HG03442 (cell line): ENCODE measurements around the gene LARGE2.
"Not testable (repeated sequence)": the region's sequence is repeated elsewhere in the genome, so short reads cannot be mapped to it uniquely, and the experiment has no call there.

Source experiments
- ATAC-seq: cut with Tn5 transposase; IDR thresholded peaks from one replicate; pipeline ENCODE4 v1.9.1; 2021; ENCODE audit warnings: mild to moderate bottlenecking, moderate library complexity; ENCODE audit not compliant: unreplicated experiment

The LARGE2 gene

DNA sequence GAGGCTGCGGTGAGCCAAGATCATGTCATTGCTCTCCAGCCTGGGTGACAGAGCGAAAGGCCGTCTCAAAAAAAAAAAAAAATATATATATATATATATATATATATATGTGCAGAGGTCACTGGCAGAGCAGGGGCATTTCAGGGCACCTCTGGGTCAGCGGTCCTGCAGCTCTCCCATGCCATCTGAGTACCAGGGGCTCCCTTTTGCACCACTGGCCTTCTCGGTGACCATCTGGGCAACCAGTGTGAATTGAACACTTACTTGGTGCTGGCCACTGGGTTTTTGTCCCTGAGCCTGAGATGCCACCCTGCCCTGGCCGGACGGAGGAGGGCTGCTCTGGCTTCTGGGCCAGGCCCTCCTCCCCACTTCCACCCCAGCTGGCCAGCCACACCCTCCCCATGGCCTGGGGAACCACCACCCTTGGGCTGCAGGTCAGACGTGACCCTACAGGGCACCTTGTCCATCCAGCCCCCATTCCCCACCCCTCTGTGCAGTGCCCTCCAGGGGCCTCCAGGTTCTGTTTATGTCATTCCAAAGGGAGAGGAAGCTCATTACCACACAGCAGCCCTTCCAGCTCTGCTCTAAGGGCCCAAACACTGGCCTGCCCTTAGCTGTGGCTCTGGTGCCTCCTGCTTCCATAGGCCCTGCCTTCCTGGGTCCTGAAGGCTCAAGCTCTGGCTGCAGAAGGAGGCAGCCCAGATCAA lies 26.8 kb upstream of the LARGE2 start:
- ATAC-seq = no peak

DNA sequence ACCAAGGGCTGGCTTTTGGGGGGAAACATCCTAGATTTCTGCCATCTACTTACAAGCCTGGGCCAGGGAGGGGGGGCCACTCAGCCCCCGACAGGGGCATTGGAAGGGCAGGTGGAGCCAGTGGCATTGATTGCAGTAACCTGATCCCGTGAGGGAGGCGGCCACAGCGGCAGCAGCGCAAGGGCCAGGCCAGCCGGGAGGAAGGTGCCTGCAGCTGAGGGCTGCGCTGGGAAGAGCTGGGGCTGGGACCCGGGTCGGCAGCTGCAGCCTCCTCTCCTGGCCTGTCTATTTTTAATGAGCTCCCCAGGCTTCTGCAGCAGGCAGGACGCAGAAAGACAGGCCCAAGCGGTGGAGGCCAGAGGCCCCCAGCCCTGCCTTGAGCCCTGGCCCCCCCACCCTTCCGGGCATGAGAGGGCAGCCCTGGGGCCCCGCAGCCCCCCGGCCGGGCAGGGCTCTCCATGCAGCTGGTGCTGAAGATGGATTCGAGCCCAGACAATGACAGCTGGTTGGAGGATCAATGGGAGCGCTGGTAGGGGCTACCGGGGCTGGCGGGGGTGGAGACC lies 26.0 kb upstream of the LARGE2 start:
- ATAC-seq = no peak

DNA sequence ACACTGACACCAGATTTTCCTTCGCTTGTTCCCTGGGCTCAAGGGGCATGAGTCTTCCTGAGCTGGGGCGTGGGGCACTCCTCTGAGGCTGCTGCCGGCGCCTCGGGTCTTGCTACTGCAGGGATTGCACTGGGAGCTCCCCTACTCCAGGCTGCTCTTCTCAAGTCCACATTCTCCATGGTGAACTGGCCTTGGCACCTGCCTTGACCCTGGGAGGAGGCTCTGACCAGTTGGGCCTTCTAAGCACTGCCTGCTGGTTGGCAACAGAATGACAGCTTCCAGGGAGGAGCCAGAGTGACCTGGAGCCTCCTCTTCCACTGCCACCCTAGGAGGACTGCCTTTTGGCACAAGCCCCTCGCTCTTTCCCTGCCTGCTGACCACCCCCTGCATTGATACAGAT lies 24.9 kb upstream of the LARGE2 start:
- ATAC-seq = no peak

DNA sequence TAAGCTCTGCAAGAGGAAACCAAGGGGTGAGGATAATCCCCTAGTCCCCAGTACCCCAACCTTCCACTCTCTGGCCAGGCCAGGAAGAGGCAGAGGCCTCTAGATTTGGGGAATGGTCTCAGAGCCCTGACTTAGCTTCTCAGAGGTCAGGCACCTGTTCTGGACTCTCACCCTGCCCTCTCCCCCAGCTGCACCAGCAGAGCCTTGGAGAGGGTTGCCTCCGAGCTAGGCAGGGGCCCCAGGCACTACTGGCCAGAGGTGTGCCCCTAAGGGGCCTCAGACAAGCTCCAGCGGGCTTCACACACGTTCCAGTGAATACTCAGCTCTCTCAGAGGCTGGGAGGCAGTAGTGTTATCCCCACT lies 23.4 kb upstream of the LARGE2 start:
- ATAC-seq = no peak

DNA sequence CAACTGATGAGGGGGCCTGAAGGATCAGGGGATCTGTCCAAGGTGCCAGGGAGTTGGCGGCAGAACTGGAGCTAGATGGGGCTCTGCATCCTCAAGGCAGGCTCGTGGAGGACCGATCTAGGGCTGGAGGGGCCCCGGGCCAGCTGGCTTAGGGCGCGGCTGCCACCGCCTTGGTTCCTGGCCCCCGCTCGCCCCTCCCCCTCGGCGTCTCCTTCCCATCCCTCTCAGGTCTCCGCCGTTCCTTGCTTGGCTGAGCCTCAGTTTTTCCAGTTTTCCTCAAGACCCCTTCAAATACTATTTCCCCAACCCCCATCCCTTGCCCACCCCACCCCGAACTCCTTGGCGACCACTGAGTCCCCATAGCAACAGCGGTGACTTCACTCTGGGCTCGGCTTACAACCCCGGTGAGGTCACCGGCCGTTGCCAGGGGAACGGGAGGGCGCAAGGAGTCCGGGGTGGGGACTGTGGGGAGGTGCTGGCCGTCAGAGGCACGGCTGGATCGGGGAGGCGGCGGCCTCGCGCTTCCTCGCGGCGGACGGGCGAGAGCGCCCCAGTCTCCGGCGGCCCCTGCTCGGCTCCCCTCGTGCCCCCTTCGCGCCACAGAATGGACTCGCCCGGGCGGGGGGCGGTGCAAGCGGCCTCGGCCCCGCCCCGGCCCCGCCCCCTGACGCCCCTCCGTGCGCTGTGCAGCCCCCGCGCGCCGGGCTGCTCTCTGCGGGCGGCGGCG lies 22.8 kb upstream of the LARGE2 start:
- ATAC-seq = peak; percentile 62

DNA sequence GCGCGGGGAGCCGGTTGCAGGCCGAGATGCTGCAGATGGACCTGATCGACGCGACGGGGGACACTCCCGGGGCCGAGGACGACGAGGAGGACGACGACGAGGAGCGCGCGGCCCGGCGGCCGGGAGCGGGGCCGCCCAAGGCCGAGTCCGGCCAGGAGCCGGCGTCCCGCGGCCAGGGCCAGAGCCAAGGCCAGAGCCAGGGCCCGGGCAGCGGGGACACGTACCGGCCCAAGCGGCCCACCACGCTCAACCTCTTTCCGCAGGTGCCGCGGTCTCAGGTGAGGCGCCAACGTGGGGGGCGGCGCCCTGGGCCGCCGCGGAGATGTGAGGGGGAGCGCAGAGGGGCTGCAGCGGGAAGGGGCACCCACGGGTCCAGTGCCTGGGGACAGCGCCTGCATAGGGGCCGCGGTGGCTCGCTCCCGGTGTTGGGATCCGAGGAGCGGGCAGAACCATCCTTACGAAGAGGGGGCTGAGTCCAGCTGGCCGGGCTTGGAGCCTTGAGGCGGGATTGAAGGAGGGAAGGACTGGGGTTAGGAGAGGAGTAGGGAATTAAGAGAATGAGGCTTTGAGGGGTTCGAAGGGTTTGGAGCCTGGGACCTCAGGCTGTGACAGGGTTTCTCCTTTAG lies 22.2 kb upstream of the LARGE2 start:
- peak; percentile 15 for ATAC-seq

DNA sequence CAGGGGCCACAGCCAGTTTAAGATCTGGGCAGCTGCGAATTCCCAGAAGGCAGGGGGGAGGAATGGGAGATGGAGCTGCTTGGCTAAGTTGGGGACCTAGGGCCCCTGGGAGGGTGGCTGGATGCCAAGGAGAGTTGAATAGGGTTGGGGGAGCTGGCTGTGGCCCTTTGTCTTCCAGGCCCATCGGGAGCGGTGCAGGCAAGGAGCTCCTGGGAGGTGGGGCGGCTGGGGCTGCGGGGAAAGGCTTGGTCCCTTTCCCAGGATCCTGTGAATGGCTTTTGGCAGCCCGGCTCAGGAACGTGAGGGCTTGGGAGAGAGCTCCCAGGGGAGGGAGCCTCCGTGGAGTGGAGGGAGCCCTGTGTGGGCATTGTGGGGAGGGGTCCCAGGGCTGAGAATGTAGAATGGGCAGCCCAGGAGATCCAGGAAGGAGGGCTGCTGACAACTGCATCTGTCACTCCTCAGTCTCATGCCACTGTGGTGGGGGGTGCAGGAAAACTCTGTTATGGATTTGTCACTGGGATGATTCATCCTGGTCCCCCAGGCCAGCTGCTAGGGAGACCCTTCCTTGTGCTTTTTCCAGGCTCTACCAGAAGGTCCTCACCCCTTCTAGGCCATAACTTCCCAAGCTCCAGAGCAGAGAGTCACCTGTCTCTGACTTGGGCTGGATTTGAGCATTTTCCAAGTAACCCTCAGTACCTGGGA lies 21.4 kb upstream of the LARGE2 start:
- ATAC-seq = no peak

DNA sequence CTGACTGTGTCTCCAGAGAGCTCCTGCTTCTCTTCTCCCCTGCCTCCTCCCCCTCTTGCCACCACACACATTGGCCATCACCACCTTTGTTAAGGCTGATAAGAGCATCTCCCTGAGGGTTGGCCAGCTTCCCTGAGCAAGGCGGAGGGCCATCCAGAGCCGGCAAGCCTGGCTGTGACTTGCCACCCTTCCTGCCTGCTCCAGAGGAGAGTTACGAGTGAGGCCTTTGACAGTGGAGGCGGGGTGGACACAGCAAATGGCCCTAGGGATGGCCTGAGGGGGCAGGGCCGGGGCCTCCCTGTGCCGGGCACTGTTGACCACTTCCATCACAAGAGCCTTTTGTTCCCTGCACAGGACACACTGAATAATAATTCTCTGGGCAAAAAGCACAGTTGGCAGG lies 20.8 kb upstream of the LARGE2 start:
- ATAC-seq = no peak

DNA sequence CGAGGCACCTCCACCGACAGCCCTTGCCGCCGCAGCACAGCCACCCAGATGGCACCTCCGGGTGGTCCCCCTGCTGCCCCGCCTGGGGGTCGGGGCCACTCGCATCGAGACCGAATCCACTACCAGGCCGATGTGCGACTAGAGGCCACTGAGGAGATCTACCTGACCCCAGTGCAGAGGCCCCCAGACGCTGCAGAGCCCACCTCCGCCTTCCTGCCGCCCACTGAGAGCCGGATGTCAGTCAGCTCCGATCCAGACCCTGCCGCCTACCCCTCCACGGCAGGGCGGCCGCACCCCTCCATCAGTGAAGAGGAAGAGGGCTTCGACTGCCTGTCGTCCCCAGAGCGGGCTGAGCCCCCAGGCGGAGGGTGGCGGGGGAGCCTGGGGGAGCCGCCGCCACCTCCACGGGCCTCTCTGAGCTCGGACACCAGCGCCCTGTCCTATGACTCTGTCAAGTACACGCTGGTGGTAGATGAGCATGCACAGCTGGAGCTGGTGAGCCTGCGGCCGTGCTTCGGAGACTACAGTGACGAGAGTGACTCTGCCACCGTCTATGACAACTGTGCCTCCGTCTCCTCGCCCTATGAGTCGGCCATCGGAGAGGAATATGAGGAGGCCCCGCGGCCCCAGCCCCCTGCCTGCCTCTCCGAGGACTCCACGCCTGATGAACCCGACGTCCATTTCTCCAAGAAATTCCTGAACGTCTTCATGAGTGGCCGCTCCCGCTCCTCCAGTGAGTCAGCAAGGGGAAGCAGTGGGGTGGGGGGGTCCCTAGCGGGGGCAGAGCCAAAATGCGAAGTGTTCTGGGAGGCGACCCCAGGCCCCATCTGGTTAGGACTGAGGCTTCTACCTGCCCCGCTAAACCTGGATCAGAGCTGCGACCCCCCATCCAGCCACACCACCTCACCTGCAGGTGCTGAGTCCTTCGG lies 19.7 kb upstream of the LARGE2 start:
- no peak for ATAC-seq

DNA sequence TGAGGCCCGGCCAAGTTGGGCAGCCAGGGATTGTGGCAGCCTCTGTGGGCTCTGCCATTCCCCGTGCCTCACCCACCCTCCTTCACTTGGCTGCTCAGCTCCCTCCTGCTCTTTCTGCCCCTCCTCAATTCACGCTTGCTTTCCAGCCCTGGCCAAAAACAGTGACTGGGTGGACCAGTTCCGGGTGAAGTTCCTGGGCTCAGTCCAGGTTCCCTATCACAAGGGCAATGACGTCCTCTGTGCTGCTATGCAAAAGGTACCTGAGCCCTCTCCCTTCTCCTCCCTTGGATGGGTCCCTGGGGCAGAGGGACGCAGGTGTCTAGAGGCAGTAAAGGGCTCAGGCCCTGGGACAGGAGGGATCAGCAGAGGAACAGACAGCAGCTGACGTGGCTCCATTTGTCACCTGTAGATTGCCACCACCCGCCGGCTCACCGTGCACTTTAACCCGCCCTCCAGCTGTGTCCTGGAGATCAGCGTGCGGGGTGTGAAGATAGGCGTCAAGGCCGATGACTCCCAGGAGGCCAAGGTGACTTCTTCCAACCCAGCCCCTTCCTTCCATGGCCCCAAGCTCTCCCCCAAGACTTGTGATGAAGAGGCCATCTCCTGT lies 18.0 kb upstream of the LARGE2 start:
- ATAC-seq = no peak

DNA sequence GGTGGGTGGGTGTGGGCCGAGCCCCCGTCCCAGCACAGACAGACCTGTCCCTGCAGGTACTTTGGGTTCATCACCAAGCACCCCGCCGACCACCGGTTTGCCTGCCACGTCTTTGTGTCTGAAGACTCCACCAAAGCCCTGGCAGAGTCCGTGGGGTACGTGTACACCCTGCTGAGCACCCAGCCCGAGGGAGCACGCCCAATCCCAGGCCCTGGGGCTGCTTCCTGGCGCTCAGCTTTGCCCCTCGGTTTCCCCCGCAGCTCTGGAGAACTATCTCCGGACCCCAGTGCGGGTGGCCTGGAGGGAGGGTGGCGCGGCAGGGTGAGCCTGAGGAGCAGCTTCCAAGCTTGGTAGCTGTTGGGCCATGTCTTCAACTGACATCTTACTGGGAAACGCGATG lies 17.4 kb upstream of the LARGE2 start:
- no peak for ATAC-seq

DNA sequence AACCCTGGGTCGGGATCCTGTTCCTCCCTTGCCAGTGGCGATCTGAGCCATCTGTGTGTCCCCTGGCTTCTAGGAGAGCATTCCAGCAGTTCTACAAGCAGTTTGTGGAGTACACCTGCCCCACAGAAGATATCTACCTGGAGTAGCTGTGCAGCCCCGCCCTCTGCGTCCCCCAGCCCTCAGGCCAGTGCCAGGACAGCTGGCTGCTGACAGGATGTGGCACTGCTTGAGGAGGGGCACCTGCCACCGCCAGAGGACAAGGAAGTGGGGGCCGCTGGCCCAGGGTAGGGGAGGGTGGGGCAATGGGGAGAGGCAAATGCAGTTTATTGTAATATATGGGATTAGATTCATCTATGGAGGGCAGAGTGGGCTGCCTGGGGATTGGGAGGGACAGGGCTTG lies 16.9 kb upstream of the LARGE2 start:
- not testable (repeated sequence) for ATAC-seq

DNA sequence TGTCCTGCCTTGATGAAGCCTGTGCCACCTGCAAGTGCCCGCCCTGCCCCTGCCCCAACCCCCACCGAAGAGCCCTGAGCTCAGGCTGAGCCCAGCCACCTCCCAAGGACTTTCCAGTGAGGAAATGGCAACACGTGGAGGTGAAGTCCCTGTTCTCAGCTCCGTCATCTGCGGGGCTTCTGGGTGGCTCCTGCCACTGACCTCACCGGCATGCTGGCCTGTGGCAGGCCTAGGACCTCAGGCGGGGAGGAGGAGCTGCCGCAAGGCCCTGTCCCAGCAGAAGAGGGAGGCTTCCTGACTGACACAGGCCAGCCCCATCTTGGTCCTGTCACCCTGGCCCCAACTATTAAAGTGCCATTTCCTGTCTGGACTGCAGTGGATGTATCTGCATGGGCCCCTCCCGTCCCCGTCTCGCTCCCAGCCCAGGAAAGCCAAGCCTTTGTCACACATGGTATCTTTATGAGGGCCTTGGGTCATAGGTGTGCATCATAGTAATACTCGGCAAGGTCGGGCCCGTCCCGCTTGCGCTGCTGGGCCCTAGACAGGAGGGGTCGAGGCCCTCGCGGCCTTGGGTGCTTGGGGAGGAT lies 16.3 kb upstream of the LARGE2 start:
- no peak for ATAC-seq

DNA sequence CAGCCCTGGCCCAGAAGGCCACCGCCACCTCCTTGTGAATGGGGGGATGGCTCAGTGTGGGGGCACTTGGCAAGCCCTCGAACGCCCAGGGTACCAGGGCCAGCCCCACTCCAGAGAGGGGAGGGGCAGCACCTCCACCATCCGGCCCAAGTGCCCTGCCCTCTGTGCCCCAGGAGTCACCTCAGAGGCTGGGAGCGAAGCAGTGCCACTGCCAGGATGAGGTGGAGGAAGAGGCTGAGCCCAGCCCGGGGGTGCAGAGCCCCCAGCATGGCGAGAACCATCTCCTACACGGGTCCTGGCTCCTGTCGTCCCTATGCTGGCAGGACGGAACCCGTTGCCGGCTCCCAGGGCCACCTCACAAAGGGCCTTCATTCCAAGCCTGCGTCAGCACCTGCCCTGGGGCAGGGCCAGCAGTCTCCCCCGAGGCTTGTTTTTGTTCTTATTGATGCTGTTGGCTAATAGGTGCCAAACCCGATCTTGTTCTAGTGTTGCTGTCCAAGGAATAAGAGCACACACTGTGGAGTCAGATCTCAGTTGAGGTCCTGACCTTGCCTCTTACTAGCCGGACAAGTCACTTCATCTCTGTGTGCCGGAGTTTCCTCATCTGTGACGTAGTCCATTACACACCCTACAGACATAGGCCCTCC lies 15.4 kb upstream of the LARGE2 start, which contains the start of gene FREY1:
Gene FREY1, minus strand, starts transcription at position 307 of the 647 bp plus-strand sequence. Its CDS starts 26 bp downstream, at position 281.
- ATAC-seq = no peak

DNA sequence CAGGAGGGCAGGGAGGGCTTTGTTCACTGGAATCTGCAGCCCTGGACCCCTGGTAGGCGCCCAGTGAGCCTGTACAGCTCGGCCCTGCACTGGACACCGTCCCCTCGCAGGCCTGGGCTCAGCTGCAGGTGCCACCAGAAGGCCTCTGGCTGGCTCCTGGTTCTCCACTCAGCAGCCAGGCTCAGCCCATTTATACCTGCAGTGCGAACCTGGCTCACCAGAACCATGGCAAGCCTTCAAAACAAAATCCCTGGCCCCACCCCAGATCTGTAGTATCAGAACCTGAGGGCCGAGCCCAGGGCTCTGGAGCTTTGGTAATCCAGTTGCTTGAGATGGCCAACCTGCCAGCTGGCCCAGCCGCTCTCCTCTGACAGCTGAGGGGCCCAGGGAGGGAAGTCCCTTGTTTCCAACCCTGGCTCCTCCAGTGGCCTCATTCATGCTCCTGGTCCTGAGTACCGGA lies 14.5 kb upstream of the LARGE2 start:
- no peak for ATAC-seq

DNA sequence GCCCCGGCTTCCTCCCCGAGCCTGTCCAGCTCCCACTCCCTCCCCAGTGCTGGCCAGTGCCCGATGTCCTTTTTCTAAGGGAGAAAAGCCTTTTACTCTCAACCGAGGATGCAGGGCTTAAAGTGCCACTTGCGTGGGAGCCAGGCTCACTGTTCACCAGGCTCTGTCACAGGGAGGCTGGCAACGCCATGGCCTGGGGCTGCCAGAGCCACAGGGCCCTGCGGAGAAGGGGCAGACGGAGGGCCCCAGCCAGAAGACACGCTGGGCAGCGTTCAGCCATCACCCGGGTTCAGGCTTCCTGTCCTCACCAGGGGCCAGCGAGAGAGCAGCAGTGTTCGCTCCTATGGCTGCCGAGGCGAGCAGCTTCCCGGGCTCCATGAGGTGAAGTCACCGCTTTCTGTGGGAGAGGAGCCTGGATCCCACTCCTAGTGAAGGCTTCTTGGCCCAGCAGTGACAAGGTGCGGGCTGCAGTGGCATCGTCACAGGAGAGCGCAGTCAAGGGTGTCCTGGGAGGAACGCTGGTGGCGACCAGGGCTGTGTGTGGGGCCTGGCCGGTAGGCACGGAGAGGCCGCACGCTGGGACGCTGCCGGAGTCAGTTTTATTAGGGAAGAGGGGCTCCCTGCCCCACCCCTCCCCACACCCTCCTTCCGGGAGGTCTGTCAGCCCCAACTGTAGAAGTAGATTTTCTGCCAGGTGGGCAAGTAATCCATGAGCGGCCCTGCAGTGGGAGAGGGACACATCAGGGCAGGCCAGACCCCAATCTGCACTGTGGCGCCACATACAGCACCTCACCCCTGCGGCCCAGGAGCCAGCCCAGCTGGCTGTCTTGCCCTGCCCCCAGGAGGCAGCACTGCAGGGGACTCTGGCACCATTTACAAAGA lies 12.6 kb upstream of the LARGE2 start:
- ATAC-seq = no peak

DNA sequence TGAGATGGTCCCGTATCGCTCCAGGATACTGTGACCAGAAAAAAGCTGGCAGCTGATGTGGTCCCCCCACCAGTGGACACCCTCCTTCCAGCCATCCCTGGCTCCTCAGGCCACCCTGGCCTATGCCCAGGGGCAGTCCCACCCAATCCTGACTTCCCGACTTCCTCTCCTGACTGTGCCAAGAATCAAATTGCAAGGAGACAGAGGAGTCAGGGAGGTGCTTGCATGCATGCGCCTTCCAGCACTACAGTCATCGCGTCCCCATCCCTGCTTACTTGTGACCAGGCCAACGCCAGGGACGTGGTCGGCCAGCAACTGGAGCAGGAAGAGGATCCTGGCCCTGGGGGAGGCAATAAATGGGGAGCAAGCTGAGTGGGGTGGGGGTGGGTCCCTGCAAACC lies 11.8 kb upstream of the LARGE2 start:
- no peak for ATAC-seq

DNA sequence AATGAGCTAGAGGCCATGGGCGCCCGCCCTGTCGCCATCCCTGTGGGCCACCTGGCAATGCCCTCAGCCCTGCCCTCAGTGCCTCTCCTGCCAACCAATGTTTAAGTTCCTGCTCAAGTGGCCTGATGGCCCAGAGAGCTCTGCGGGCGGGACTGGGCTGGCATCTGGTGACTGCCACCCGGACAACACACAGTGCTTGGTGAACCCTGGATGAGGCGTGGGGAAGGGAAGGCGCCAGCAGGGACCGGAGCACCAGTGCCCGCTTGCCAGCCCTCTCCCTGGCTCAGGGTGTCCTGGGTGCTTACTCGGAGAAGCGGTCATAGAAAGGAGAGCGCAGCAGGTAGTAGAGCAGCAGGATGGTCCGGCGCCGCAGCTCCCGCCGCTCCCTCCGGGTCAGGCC lies 8.9 kb upstream of the LARGE2 start:
- no peak for ATAC-seq
